ENCODE results near the gene TENM4. TPM values are rescaled to one million over a fixed set of nuclear protein-coding genes. Genes with fewer than 3 reads are reported as not detected.

TENM4 gene
- total RNA-seq, 2 experiments from 2014 or later = not detected

DNA sequence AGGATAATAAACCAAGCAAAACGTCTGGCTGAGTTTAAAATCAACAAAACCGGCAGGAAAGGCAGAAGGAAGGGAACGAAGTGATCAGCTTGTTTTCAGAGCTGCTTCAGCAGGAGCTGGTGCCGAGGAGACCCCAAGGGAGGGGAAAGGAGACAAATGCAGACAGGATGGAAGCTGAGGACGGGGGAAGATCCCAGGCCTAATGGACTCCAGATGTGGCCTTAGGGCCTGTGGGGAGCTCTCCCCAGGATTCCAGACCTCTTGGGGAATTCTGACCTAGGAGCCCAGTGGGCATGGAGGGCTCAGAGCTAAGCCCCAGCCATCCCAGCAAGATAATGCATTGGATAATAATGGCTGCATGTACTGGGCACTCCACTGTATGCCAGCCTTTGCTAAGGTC is 654.7 kb downstream of the TENM4 start:
- no peaks in the 10 kb centered on the region for H3K4me1 Mint-ChIP-seq
- no peak overlapping the region for H3K4me3 Mint-ChIP-seq
- no peak overlapping the region for H3K27ac Mint-ChIP-seq
- H3K9me3 Mint-ChIP-seq = no peaks in the 10 kb centered on the region
- peaks cover 3% of the 10 kb centered on the region for H3K27me3 Mint-ChIP-seq
- DNase-seq = no peak
- no peaks in the 10 kb centered on the region for H3K36me3 Mint-ChIP-seq

DNA sequence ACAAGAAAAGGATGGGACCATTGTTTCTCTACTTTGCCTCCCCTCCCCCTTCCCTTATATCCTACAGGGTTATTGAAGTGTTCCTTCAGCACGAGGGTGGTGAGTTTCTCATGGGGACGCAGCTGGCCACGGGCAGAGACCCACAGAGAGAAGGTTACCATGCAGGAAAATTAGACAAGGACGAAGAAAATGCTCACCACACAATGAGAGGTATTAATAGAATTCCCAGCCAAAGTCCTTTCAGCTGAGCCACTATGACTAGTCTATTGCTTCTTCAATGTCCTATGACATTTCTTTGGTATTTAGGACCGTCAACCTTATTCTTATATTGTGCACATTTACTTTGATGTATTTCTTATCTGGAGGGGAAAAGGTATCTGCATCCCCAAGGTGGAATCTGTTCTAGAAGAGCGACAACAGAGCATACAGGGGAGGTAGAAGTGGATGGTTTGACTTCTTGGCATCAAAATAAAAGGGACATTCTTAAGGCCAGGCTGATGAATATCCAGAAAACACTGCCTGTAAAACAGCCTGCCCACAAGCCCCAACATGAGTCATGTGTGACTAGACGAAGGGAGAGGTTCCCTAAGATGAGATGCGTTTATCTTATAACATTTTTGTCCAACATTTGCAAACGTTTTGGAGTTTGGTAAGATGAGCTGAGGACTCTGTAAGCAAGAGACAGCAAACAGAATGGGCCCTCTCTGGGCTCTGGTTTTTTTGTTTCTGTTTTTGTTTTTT is 656.3 kb downstream of the TENM4 start:
- H3K9me3 Mint-ChIP-seq = no peaks in the 10 kb centered on the region
- H3K4me1 Mint-ChIP-seq = no peaks in the 10 kb centered on the region
- H3K27ac Mint-ChIP-seq = no peak overlapping the region
- H3K4me3 Mint-ChIP-seq = no peak overlapping the region
- H3K36me3 Mint-ChIP-seq = no peaks in the 10 kb centered on the region
- H3K27me3 Mint-ChIP-seq = peaks cover 3% of the 10 kb centered on the region
- no peak for DNase-seq

DNA sequence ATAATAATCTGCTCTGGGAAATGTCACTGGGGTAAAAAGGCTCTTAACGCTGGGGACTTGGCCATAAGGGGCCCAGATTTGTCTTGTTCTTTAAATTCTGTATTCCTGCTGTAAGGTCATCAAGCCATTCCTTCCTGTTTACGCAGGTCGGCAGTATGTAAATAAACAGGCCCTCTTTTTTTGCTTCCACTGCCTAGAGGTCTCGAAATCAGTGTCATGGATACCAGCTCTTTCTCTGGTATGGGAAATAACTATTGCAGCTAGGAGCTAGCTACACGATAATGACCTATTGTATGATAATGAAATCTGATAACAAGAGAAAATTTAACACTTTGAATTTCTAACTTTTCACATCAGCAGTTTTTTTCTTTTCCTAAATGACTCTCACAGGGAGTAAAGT is 657.0 kb downstream of the TENM4 start:
- no peak overlapping the region for H3K4me3 Mint-ChIP-seq
- no peaks in the 10 kb centered on the region for H3K9me3 Mint-ChIP-seq
- no peak overlapping the region for H3K27ac Mint-ChIP-seq
- no peak for DNase-seq
- no peaks in the 10 kb centered on the region for H3K36me3 Mint-ChIP-seq
- H3K4me1 Mint-ChIP-seq = no peaks in the 10 kb centered on the region
- H3K27me3 Mint-ChIP-seq = peaks cover 3% of the 10 kb centered on the region

DNA sequence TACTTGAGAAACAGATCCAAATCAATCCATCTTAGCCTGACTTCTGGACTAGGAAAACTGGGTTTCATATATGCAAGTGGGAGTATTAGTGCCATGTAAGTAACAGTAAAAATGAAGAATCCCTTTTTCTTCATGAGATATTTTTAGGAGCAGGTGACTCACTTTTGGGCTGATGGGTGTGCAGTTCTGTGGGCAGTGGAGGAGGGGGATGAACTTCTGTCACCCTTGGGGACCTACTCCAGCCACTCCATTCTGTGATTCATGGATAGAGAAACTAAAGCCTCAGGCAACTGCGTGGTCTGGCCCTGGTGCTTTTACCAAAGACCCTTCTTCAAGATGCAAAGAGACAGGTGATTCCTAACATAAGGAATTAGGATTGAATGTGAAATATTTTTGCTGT is 657.5 kb downstream of the TENM4 start:
- Mint-ChIP-seq H3K36me3 (no peaks in the 10 kb centered on the region), H3K9me3 (no peaks in the 10 kb centered on the region), H3K27ac (no peak overlapping the region), H3K27me3 (peaks cover 3% of the 10 kb centered on the region), H3K4me1 (no peaks in the 10 kb centered on the region), H3K4me3 (no peak overlapping the region)
- no peak for DNase-seq

DNA sequence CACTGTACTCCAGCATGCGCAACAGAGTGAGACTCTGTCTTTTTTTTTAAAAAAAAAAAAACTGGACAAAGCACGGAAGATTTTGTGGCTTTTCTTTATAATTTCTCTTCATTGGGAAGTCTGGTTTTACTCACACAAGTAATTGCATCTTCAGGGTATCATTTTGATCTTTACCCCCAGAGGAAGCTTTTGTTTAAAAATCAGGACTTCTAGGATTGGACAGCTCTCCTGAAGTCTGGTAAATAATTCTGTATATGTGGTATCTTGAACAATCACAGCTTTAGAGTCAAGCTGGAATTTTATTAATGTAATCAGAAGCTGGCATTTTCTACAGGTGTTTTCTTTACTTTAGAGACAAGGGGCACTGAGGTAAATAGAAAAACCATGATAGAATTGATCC is 658.1 kb downstream of the TENM4 start:
- no peak for DNase-seq
- no peaks in the 10 kb centered on the region for H3K36me3 Mint-ChIP-seq
- peaks cover 3% of the 10 kb centered on the region for H3K27me3 Mint-ChIP-seq
- no peak overlapping the region for H3K4me3 Mint-ChIP-seq
- H3K4me1 Mint-ChIP-seq = no peaks in the 10 kb centered on the region
- H3K27ac Mint-ChIP-seq = no peak overlapping the region
- H3K9me3 Mint-ChIP-seq = no peaks in the 10 kb centered on the region

DNA sequence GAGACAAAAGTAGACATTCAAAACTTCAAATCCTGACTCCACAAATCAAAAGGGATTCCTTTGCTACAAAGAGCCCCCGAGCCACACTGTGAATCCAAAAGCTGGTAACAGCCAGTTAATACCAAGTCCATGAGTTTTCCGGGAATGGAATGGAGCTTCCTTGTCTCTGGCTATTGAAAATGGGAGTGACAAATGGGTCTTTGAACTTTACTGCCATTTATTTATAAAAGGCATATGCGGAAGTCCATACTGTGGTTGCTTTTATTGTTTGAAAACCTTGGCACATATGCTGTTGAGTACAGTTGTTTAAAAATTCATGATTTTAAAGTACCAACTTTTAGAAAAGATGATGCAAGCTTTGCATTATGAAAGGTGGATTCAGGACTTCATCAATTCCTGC is 659.9 kb downstream of the TENM4 start:
- H3K9me3 Mint-ChIP-seq = no peaks in the 10 kb centered on the region
- H3K4me3 Mint-ChIP-seq = no peak overlapping the region
- H3K27ac Mint-ChIP-seq = no peak overlapping the region
- no peaks in the 10 kb centered on the region for H3K4me1 Mint-ChIP-seq
- no peak for DNase-seq
- no peaks in the 10 kb centered on the region for H3K36me3 Mint-ChIP-seq
- H3K27me3 Mint-ChIP-seq = peaks cover 6% of the 10 kb centered on the region

DNA sequence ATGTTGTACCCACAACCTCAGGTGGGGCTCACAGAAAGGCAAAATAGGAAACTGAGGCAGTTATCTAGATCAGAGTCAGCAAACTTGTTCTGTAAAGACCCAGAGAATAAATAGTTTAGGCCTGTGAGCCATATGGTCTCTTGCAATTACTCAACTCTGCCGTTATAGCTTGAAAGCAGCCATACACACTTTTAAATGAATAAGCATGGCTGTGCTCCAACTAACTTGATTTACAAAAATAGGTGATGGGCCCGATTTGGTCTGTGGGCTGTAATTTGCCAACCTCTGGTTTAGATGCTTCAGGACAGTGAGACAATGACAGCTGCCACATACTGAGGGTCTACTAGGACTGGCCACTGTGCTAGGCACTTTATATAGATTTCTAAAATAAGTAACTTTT is 667.3 kb downstream of the TENM4 start:
- no peak for DNase-seq
- no peak overlapping the region for H3K27ac Mint-ChIP-seq
- H3K9me3 Mint-ChIP-seq = no peaks in the 10 kb centered on the region
- H3K36me3 Mint-ChIP-seq = no peaks in the 10 kb centered on the region
- no peak overlapping the region for H3K4me3 Mint-ChIP-seq
- no peaks in the 10 kb centered on the region for H3K4me1 Mint-ChIP-seq
- H3K27me3 Mint-ChIP-seq = peaks cover 6% of the 10 kb centered on the region

DNA sequence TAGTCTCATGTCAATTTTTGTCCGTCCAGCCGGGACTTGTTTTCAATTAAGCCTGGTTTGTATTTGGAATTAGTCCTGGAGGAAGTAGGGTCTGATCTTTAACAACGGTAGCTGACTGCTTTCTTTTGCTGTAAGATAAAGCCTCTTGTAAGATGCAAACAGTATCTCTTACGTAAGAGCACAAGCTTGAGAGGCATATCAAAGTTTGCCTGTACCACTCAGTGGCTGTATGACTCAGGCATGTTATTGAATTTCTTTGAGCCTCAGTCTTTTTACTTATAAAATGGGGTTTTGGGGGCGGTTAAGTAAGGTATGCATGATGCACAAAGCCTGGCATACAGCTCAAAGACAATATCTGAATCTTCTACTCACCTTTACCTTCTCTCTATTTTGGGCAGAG is 667.8 kb downstream of the TENM4 start:
- Mint-ChIP-seq H3K36me3 (no peaks in the 10 kb centered on the region), H3K27me3 (peaks cover 9% of the 10 kb centered on the region), H3K27ac (no peak overlapping the region), H3K4me3 (no peak overlapping the region), H3K4me1 (no peaks in the 10 kb centered on the region), H3K9me3 (no peaks in the 10 kb centered on the region)
- DNase-seq = no peak

DNA sequence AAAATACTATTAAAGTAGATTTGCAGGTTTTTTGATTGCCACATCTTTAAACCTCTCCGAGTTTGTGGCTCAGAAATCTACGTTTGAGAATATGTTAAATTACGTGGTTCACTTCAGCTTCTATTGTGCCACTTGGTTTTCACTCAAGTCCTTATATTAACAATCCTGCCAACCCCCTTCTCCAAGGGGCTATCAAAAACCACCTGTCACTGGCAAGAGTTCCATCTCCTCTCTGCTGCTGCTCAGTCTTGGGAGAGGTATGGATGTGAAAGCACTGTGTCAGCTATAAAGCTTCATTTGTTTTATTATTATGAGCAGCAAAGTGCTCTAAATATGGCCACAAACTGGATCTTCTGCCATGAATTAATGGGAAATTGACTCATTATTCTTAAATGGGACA is 668.6 kb downstream of the TENM4 start:
- Mint-ChIP-seq H3K4me1 (no peaks in the 10 kb centered on the region), H3K4me3 (no peak overlapping the region), H3K27me3 (peaks cover 9% of the 10 kb centered on the region), H3K27ac (no peak overlapping the region), H3K9me3 (no peaks in the 10 kb centered on the region), H3K36me3 (no peaks in the 10 kb centered on the region)
- no peak for DNase-seq

DNA sequence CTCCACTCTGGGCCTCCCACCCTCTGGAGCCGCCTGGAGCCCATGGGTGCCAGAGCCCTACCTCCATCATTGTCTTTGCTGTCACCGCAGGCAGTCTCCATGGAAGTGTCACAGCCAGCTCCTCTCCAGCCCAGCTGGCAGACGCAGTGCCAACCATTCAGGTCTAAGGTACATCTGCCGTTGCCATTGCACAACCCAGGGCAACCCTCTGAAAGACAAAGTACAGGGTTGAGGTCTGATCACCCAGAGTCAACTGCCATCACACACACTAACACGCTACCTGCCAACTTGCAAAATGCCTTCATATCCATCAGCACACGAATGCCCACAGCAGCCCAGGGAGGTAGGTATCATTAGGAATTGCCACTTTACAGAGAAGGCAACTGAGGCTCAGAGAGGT is 669.9 kb downstream of the TENM4 start:
- Mint-ChIP-seq H3K9me3 (no peaks in the 10 kb centered on the region), H3K4me1 (no peaks in the 10 kb centered on the region), H3K36me3 (no peaks in the 10 kb centered on the region), H3K27ac (no peak overlapping the region), H3K4me3 (no peak overlapping the region), H3K27me3 (peaks cover 10% of the 10 kb centered on the region)
- DNase-seq = no peak

DNA sequence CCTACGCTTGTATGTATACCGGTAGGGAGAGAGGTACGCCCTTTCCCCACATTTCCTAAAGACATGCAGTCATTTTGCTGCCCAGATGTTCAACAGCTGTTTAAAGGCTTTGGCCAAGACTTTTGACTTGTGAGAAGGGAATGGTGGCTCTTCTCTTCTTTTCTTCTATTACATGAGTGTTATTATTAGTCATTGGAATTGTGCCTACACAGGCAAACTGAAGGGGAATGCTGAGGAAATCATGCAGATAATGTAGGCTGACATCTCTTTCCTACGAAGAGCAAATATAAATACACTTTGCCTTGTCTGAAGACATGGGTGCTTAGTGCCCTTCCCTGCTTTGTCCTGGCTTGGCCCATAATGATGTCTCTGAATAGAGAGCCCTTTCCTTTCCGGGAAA is 671.9 kb downstream of the TENM4 start:
- H3K4me1 Mint-ChIP-seq = no peaks in the 10 kb centered on the region
- no peaks in the 10 kb centered on the region for H3K36me3 Mint-ChIP-seq
- H3K27me3 Mint-ChIP-seq = peaks cover 10% of the 10 kb centered on the region
- no peak for DNase-seq
- H3K4me3 Mint-ChIP-seq = no peak overlapping the region
- no peak overlapping the region for H3K27ac Mint-ChIP-seq
- no peaks in the 10 kb centered on the region for H3K9me3 Mint-ChIP-seq

DNA sequence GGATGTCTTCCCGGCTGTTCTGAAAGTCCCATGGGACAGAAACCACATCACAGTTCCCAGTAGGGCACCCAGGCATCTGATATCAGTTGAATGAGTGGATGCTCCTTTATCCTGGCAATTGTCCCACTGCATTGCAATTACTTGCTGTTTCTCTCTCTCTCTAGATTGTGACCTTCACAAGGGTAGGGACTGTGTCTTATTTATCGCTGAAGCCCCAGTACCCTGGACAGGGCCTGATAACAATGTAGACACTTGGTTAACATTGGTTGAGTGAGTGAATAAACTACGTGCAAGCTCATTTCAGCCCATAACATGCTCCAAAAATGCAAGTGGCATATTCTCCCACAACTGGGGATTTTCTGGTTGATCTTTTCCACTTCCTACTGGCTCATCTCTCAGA is 672.5 kb downstream of the TENM4 start:
- H3K27ac Mint-ChIP-seq = no peak overlapping the region
- DNase-seq = no peak
- no peaks in the 10 kb centered on the region for H3K9me3 Mint-ChIP-seq
- H3K4me3 Mint-ChIP-seq = no peak overlapping the region
- no peaks in the 10 kb centered on the region for H3K4me1 Mint-ChIP-seq
- peaks cover 10% of the 10 kb centered on the region for H3K27me3 Mint-ChIP-seq
- H3K36me3 Mint-ChIP-seq = no peaks in the 10 kb centered on the region

DNA sequence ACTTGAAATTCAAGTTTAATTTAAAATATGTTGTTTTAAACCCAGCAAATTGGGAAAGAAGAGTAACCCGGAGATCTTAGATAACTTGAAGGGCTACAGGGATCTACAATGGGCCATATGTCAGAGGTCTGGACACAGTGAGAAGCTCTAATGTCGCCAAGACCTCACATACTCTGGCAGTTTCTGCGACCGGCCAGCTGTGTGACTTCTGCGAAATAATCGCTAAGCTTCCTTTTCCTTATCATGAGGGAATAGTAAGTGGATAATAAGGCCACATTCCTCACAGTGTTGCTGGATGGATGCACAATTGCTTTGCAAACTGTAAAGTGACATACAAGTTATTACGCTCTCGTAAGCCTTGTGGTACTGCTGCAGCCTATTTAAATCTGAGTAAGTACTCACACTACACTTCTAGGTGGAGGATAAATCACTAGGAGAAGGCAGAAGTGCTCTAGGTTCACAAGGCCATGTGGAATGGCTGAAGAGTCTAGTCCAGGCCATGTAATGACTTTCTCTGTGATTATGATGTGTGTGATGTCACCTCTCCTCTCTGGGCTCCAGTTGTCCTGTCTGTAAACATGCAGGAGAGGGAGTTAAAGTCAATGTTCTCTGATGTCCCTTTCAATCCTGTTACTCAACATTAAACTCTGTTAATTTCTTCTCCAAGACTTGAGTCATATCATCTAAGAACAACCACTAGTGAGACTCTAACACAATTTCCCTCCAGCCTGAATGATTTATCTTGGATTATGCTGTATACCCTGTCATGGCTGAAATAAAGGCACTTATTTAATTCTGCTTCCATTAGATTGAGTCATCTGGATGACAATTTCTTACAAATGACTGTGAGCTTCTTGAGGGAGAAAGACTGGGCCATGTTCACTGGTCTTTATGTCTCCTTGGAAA is 673.5 kb downstream of the TENM4 start:
- H3K27ac Mint-ChIP-seq = no peak overlapping the region
- DNase-seq = no peak
- no peak overlapping the region for H3K4me3 Mint-ChIP-seq
- no peaks in the 10 kb centered on the region for H3K36me3 Mint-ChIP-seq
- H3K9me3 Mint-ChIP-seq = no peaks in the 10 kb centered on the region
- peaks cover 10% of the 10 kb centered on the region for H3K27me3 Mint-ChIP-seq
- no peaks in the 10 kb centered on the region for H3K4me1 Mint-ChIP-seq

DNA sequence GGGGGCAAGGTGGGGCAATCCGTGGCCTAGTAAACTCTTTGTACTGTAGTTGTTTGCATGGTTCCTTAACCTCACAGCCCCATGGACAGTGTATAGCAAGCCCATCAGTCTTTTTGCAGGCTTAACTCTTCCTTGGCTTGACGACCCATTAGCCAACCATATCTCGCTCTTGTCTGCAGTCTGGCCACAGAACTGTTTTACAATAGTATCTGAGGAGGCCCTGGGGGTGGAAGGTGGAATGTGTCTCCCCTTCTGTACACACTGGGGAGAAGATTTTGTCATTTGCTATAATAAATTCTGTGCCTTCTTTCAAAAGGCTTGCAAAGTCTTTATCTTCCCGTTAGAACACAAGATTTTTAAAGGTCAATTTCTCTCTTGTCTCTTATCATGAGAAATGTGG is 675.9 kb downstream of the TENM4 start:
- Mint-ChIP-seq H3K27me3 (peaks cover 10% of the 10 kb centered on the region), H3K4me1 (no peaks in the 10 kb centered on the region), H3K4me3 (no peak overlapping the region), H3K36me3 (no peaks in the 10 kb centered on the region), H3K27ac (no peak overlapping the region), H3K9me3 (no peaks in the 10 kb centered on the region)
- no peak for DNase-seq

DNA sequence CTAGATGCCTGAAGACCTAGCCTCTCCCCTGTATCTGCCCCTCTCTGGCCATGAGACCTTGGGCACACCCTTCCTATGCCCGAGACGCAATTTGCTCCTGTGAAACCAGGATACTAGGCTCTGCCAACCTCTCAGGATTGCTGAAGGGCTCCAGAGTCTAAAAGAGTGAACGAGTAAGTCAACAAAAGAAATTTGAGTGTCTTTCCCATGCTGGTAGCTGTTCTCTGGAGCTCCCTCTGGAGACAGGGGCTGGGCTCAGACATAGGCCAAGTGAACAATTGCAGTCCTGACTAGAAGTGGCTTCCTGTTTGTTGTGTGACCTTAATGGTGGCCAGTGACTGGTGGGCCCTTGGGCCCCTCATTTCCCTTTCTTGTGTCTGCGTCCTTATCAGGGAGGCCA is 677.2 kb downstream of the TENM4 start:
- DNase-seq = no peak
- H3K27me3 Mint-ChIP-seq = peaks cover 10% of the 10 kb centered on the region

DNA sequence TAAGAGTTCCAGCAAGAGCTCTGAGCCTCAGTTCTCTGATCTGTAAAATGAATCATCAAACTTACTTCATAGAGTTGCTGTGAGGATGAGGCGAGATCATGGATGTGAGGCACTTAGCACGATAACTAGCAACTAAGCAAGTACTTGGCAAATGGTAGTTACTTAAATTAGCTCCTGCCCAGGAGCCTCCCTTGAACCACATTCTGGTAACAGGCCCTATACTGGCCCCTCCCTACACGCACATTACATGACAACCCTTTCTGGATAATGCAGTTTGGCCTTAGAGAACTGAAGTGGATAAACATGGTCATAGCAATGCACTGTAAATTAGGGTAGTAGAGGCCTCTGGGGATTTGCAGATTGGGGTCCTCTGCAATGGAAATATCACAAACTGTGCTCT is 678.7 kb downstream of the TENM4 start:
- H3K36me3 Mint-ChIP-seq = no peaks in the 10 kb centered on the region
- no peak overlapping the region for H3K4me3 Mint-ChIP-seq
- DNase-seq = no peak
- peaks cover 5% of the 10 kb centered on the region for H3K27me3 Mint-ChIP-seq
- no peaks in the 10 kb centered on the region for H3K9me3 Mint-ChIP-seq
- no peak overlapping the region for H3K27ac Mint-ChIP-seq
- H3K4me1 Mint-ChIP-seq = no peaks in the 10 kb centered on the region

More for the DNA sequence above, 677.2 kb downstream of the TENM4 start:
- no peaks in the 10 kb centered on the region for H3K9me3 Mint-ChIP-seq
- H3K36me3 Mint-ChIP-seq = no peaks in the 10 kb centered on the region
- no peaks in the 10 kb centered on the region for H3K4me1 Mint-ChIP-seq
- no peak overlapping the region for H3K4me3 Mint-ChIP-seq
- no peak overlapping the region for H3K27ac Mint-ChIP-seq

All from activated naive CD8-positive, alpha-beta T cell treated with anti-CD3 and anti-CD28 coated beads for 36 hours (primary cell).